GM19372 (cell line): ENCODE measurements around the gene CEP120.

Source experiments
- ATAC-seq: cut with Tn5 transposase; IDR thresholded peaks from one replicate; pipeline ENCODE4 v1.9.1; 2021; ENCODE audit warnings: mild to moderate bottlenecking, low read depth, moderate library complexity; ENCODE audit not compliant: unreplicated experiment

Gene CEP120

DNA sequence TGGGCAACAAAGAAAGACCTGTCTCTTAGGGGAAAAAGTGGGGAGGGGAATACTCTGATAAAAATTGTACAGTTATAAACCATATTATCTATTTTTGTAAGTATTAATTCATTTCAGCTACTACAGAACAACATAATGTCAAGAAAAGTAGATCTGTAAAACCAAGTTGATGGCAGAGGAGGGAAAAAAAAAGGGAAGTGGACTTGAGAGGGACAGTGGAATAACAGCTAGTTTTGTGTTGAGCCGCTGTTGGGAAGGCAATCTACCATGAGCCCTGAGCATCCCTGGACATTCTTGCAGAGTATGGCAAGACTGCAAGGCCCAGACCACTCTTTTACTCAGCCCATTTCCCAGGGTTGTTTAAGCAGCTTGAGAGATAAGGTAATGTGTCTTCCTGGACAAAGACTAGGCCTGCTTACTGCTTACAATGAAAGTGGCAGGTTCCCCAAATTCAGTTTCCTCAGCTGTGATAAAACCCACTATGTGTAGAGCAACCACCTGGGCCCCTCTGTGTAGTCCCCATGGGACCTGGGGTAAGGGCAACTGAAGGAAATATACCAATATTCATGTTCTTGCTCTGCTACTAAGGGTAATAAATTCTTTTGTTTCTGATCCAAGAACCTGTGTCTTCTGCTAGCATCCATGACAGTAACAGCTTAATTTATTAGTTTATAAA lies 25.0 kb downstream of the CEP120 start:
- ATAC-seq = no peak

DNA sequence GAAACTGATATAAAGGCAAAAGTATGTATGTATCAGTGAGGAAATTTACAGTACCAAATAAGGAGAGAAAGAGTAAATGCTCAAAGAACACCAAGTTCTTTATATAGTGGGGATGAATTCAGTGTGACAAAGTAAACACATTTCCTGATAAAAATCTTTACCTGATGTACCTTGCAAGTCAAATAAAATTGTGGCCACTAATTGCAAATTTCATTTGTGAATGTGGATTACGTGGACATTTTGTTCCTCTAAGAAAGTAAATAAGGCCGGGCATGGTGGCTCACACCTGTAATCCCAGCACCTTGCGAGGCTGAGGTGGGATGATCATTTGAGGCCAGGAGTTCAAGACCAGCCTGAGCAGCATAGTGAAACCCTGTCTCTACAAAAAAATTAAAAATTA lies 25.7 kb downstream of the CEP120 start:
- no peak for ATAC-seq

DNA sequence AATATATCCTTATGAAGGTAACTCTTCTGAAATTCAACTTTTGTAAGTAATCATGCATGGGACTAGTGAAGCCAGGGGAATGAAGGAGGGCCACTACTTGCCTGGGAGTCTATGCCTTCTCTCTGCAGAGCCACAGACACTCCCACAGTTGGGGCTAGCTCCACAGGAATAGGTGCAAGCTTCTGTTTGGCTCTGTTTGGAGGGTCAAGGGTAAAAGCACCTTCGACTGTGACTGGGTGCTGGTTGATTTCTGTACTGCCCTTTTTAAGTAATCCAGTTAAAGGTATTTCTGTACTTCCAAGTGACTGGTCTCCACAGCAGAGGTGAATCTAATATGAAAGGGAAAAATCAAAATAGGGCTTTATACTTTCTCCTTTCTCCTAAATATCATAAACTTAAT lies 32.2 kb downstream of the CEP120 start:
- no peak for ATAC-seq

DNA sequence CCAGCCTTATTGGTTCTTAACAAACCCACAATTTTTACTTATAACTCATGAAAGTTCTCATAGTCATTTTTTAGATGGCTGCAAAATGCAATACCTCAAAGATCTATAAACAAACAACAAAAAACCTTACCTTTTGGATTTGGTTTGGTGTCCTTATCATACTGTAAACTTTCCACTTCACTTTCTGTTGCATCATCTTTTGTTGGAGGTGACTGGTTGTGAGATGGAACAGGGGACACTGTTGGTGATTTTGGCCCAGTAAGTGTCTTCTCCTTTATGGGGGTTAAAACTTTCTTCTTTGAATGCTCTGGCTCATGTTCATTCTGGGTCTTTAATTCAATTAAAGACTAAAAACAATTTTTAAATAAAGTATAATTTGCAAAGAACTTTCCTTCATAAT lies 33.4 kb downstream of the CEP120 start:
- ATAC-seq = no peak

DNA sequence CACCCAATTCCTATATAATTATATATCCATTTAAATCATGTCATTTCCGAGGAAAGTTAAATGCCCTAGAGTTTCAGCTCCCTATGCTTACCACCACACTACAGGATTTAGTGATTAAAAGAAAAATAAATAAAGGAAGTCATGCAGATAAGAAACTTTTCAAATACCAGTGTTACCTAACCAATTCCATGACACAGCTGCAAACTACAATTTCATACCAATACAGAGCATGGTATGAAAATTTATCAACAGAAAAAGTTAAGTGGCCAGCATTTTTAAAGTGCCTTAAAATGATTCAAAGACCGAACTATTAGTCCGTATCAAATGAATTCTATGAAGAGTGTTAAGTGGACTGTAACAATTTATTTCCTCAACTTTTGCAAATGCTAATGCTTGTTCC lies 35.9 kb downstream of the CEP120 start:
- no peak for ATAC-seq

DNA sequence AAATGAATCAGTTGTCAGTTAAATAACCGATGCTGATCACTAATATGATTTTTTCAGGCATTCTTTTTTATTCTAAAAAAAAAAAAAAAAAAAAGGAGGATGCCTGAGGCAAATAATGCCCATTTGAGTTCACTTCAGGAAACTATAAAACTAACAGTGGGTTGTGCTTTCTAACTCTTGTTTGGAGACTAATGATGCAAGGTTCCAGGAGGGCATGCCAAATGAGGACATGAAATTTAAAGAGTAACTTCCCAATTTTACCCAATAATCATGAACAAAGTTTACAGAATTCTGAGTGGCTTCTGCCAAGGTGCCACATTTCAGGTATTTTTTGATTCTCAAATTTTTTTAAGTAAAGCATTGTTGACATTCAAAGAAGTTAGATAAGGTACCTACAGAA lies 41.0 kb downstream of the CEP120 start:
- ATAC-seq = no peak

DNA sequence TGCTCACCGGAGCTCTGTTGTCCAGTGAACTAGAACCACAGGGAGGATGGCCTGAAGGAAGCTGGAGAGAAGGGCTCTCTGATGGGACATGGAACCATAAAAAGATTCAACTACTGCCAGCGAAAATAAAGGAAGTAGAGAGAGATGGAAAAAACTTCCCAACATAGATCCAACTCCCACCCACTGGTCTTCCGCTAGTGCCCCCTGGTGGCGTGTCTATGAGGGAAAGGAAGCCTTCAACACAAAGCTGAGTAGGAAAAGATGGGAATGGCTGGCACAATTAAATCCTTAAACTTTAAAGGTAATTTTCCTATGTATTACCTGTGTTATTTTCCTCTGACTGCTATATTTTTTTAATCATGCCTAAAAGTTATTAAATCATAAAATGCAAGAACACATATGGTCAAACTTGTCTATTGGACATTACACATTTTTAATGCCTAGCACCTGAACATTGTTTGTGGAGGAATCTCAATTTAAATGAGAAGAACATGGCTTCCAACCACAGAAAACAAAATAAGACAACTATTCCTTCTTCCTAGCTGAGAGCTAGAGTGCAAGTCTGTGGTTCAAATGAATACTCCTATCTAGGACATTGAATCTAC lies 51.5 kb downstream of the CEP120 start:
- ATAC-seq = no peak

DNA sequence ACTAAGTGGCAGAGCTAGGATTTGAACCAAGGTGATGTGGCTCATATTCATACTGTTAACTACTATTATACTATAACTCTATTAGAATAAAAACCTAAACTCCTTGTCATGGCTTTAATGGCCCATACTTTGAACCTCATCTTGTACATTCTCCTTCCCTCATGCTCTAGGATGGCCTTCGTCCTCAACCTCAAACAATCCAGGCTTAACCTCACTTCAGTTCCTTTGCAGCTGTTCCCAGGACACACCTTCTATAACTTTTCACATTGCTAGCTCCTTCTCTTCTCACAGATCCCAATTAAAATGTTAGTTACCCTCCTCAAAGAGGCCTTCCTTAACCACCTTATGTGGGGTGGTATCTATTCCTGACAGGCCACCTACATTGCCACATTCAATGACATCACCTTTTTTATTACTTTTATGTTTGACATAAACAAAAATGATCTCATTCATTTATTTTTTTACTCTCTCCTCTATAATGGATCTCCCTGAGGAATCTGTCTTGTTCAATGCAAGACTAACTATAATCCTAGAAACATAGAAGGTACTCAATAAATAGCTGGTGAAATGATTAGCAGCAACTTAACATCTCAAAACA lies 53.7 kb downstream of the CEP120 start:
- ATAC-seq = no peak

DNA sequence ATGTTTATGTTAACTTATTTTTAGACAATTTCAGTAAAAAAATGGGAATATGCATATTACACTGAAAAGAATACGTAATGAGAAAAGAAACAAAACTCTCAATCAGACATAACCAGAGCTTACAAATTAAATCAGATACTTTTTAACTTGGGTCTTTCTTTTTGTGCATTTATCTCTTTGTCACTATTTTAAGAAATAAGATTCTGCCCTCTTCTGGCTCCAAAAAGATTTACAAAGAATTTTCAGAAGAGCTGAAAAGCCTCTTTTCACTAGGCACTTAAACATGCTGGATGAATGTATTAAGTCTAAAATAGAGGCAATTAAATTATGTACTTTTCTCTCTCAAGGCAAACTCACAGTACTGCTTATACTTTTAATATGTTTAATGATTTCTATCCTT lies 55.5 kb downstream of the CEP120 start:
- no peak for ATAC-seq

DNA sequence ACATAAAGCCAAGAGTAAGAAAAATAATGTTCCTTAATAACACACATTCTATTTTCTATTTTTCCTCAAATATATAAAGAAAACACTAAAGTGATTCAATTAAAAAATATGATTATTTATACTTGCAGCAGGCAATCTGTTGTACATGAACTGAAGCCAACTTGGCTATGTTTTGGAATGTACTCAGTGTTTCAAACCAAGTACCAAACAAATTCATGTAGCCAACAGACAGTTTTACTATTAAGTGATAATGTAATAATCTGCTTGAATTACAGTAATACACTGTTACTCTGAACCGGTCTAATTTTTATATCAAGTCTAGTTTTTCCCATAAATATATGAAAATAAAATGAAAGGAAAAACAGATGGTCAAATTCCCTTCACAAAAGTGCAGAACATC lies 58.0 kb downstream of the CEP120 start:
- no peak for ATAC-seq

DNA sequence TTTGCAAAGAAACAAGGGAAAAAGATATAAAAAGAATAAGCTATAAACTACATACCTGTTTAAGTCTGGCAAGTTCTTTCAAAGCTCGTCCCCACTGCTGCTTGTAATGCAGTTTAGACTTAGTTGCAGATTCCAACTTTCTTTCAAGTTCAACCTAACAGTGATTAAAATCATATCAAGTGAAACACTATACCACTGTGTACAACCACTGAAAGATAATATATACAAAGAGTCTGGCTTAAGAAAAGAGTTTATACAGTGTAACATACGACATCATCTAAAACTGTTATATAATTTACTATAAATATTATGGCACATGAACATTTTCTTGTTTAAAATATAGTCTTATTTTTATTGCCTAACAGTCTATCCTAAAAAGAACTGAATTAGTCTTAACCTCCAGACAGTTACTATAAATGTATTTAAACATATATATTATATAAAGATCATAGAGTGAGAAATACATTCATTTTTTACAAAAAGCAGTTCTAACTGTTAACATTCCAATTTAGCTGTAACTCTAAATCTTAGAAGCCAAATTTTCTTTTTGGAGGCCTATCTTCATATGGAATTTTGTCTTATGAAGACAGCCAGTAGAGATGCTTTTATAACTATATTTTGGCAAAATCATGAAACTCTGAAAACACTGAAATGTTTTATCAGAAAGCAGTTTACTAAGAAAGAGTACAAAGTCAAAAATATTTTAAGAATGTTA lies 58.6 kb downstream of the CEP120 start:
- ATAC-seq = no peak

DNA sequence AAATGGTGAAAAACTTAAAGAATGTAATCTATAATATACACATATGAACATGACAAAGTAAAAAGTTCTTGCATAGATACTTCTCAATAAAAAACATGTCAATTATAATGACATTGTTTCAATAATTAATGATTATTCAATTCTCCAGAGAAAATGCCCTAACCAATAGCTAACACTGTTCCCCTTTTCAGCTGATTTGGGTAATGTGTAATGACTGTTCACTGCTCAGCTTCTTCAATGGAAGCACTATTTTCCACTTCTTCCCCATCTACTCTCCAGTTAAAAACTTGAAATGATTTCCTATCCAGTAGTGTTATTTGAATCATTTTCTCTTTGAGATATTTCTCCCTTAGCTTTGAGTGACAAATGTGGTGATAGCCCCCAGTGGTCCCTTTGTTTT lies 62.3 kb downstream of the CEP120 start:
- no peak for ATAC-seq

DNA sequence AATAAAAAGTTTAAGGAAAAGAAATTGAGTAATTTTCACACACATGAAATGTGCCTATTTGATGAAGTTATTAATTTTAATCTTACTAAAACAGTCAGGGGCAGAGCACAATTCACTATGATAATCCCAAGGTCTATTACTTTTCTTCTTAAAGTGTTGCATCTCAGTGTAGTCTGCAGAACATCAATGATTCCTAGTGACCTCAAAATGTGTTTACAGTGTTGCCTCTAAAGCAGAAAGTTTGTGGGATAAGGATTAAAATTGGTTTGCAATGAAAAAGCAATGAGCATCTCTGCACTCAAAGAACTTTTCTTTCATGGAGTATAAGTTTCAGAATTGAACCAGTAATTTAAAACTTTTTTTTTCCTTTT lies 63.0 kb downstream of the CEP120 start:
- ATAC-seq = no peak

DNA sequence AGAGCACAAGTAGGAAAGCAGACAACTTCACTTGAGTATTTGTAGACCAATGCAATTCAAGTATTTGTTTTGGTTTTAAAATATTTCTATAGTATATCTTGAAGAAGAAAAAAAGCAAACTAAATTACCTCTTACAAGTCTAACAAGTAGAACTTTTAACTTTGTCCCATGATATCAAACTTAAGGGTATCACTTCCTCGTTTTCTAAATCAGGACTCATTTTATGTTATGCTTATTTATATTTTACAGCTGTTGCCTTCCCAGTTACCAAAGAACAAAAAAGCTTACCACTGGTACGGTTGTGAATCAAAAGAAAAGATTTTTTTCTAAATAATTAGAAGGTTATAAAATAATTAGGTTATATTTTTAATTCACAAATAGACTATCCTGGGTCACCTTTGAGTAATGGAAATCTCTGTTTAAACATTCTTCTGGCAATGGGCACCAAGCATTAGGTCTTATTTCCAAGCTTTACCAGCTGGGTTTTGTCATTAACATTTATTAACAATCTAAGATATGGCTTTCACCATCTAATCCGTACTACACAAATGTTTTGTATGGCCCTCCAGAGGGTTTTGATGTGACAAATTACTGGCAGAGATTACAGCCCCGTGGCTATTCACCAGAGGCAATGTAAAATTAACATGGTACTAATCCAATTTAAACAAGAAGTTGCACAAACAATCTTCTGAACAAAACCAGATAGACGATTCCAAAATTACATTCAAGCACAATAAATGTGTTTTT lies 63.6 kb downstream of the CEP120 start:
- ATAC-seq = no peak

DNA sequence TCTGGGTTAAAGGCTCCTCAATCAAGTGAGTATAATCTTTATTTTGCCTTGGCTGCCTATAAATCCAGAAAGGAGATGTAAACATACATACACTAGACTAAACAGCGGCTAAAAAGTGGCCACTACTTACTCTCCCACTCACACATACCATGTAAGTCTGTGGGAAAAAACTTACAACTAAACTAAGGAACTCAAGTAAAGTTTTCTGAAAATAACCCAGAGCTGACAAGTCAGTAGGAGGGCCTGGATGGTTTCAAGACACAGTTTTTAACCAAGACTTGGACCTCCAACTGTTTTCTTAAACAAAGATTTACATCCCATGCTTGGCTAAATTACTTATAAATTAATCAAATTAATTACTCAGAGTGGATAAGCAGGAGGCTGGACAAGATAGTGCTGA lies 64.5 kb downstream of the CEP120 start:
- no peak for ATAC-seq

DNA sequence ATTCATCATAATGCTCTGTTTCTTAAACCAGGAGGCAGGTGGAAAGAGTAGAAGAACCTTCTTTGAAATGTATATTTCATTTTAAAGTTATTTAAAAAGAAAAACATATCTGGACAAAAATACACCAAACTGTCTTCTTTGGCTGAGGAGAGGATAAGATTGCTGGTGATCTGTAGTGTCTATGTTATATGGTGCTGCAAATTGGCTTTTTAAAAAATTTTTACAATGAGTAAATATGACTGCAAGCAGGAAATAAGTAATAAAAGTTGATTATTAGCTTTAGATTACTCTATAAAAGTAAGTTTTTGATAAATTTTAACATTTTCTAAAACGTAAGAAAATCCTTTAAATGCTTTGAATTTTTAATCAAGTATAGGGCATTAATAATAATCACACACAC lies 64.9 kb downstream of the CEP120 start:
- ATAC-seq = no peak

DNA sequence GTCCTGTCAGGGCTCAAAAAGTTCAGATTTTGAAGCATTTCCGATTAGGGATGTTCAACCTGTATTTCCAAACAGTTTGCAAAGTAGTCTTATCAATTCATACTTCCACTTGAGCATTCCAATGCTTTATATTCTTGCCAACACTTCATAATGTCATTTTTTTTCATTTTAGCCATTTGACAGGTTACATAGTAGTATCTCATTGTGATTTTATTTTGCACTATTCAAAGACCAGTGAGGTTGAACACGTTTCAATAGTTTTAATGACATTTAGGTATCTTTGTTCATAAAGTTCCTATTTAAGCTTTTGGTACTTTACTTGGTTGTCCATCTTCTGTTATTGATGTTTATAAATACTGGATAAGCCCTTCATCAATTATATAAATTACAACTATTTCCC lies 71.4 kb downstream of the CEP120 start:
- ATAC-seq = no peak

DNA sequence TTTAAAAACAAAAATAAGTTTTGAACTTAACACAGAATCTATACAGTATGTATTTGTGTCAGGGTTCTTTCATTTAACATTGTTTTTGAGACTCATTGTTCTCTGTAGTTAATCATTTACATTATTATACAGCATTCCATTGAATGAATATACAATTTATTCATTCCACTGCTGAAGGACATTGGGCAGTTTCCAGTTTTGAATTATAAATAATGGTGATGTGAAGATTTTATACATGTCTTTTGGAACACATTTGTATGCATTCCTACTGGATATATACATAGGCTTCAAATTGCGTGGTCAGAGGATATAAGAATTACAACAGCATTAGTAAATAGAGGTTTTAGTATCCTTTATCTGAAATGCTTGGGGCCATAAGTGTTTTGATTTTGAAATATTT lies 72.0 kb downstream of the CEP120 start:
- no peak for ATAC-seq

DNA sequence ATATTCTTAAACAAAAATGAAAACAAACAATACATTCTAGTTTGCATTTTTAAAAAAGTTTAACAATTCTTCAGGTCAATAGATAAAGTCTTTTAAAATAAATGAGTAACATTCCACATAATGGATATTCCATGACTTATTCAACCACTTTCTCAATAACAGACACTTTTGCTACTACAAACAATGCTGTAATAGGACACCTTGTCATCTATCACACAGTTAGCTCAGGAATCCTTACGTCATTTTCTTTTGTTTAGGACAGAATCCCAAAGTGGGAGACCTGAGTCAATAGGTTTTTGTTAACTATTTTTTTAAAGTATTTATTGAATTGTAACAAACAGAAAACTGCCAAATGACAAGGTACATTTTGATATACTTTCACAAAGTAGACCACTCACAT lies 72.5 kb downstream of the CEP120 start:
- ATAC-seq = no peak

DNA sequence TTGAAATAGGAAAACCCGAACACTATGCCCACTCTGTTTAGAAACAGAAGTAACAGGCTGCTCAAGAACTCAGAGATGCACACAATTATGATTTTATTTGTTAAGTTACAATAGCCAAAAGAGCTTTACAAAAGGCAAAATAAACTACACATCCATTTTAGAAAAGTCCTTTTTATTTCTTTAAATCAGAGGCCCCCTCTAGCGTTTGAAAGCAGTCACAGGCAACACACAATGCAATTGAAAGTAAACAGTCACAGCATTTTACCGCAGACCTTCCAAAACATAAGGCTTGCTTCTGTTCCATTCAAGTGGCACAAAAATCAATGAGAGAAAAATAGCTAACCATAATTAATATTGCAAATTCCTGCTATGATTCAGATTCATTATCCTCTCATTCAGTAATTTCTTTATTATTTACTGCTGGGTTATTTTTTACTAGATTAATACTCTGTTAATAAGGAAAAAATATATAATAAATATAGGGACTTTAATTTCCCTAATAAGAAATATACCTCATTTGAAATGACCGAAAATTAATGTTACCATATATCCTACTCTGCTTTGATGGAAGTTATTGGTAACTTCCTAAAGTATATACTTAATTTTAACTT lies 78.3 kb downstream of the CEP120 start:
- no peak for ATAC-seq

DNA sequence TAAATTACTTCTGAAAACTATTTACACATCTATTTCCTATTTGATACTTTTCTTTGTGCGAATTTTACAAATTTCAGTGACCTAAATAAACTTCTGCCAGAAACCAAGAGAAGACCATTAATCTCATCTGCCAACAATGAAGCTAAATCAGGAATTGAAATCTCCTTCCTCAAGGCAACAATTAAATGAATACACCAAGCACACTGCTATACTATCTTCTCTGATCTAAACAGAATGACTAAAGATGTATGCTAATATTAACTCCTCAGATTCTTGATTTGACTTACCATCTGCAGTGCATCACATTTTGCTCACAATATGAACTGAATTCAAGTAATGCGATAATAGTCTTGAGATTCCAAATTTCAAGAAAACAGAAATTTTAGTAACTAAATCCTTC lies 82.3 kb downstream of the CEP120 start:
- ATAC-seq = no peak
